RWPE1 (cell line): Measurements from ENCODE around the gene ST14.

Experiments
- CTCF ChIA-PET: fragments of 350-600 bp; sonication (Branson Sonifier 250); formaldehyde crosslinking; extraction: SDS; loops from one replicate; lab custom pipeline; 2021; lab: Yijun Ruan, JAX
- POLR2A ChIA-PET: fragments of 400-600 bp; formaldehyde crosslinking; extraction: SDS; loops from one replicate; lab custom pipeline; 2020; ENCODE audit warnings: antibody characterized with exemption; ENCODE audit not compliant: low non-redundant PET; lab: Yijun Ruan, JAX
- DNase-seq: peaks from one replicate; pipeline ENCODE4 v3.0.0; 2012; ENCODE audit warnings: low spot score
- H3K27ac ChIP-seq: fragments of 450-650 bp; 2 replicates; pipeline ENCODE4 v1.5.1; 2017
- TF ChIP-seq, protein P1 (sequence below): fragments of 450-650 bp; conservative IDR thresholded peaks from 2 replicates; pipeline ENCODE4 v1.5.1; 2017; ENCODE audit warnings: low read depth, mild to moderate bottlenecking

ST14 gene

DNA sequence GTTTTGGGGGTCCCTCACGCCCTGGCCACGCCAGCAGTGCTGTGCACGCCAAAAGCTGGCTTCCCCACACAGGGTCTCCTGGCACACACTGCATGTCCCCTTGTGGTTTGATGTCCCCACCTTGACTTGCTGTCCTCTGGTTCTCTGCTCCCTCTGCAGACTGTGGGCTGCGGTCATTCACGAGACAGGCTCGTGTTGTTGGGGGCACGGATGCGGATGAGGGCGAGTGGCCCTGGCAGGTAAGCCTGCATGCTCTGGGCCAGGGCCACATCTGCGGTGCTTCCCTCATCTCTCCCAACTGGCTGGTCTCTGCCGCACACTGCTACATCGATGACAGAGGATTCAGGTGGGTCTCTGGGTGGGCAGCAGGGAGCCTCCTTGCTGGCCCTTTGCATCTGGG lies 40.2 kb downstream of the ST14 start:
- DNase-seq: no peak
- no peak overlapping the region for H3K27ac ChIP-seq
- POLR2A ChIA-PET: no interaction called here
- CTCF ChIA-PET: interaction anchor here (1.5 kb wide), 1 partner anchor 13 kb away, joined by 4 read pairs; no protein-coding TSS in a partner anchor
- TF ChIP-seq, protein P1, sequence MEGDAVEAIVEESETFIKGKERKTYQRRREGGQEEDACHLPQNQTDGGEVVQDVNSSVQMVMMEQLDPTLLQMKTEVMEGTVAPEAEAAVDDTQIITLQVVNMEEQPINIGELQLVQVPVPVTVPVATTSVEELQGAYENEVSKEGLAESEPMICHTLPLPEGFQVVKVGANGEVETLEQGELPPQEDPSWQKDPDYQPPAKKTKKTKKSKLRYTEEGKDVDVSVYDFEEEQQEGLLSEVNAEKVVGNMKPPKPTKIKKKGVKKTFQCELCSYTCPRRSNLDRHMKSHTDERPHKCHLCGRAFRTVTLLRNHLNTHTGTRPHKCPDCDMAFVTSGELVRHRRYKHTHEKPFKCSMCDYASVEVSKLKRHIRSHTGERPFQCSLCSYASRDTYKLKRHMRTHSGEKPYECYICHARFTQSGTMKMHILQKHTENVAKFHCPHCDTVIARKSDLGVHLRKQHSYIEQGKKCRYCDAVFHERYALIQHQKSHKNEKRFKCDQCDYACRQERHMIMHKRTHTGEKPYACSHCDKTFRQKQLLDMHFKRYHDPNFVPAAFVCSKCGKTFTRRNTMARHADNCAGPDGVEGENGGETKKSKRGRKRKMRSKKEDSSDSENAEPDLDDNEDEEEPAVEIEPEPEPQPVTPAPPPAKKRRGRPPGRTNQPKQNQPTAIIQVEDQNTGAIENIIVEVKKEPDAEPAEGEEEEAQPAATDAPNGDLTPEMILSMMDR: no peak

DNA sequence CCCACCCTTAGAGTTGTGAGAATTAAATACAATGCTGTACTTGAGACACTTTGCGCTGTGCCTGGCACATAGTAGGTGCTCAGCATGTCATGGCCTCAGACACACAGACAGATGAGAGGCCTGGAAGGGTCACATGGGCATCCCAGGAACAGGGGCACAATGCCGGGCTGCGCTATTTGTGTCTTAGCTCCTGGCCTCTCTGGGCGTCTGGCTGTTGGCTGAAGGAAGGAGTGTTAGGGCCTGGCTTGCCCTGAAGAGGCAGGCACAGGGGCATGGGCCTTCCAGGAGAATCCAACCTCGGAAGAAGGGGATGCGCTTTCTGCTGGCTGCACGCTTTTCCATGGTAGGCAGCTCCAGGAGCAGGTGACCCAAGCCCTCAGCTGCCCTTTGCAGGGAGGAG lies 41.4 kb downstream of the ST14 start:
- DNase-seq: no peak
- CTCF ChIA-PET: interaction anchor here (2.7 kb wide), 1 partner anchor 12 kb away, joined by 8 read pairs; no protein-coding TSS in a partner anchor
- TF ChIP-seq, protein P1: no peak
- H3K27ac ChIP-seq: no peak overlapping the region
- POLR2A ChIA-PET: no interaction called here

DNA sequence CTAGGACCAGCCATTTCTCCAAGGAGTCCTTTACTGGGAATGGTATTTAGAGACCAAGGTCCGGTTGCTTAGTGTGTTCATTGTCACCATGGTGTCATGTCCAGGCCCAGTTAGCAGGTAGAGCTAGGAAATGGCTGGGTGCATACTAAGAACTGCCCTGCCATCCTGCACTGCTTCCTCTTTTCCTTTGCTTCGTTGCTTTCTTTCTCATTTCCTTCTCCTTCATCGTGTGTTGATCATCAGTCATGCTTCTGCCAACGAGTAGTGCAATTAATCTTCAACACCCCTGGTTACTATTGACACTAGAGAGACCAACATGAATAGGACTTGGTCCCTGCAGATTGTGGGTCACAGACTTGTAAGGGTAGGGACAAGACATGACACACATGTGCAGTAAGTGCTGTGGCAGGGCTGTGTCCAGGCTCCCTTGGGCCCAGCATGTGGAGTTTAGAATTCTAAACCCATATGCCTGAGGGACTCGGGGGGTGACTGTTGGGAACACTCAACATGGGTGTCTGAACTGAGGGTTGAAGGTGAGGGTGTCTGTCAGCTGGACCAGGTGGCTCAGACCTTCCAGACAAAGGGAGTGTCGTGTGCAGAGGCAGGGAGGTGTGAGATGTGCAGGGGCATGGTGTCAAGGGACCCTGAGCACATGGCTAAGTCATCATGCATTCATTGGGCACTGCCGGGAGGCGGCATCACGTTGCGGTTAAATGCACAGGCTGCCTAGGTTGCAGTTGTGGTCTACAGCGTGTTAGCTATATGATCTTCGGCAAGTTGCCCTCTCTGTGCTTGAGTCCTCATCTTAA lies 42.6 kb downstream of the ST14 start:
- DNase-seq: no peak
- ChIA-PET CTCF (interaction anchor here (2.7 kb wide), 1 partner anchor 11 kb away, joined by 8 read pairs; no protein-coding TSS in a partner anchor), POLR2A (no interaction called here)
- TF ChIP-seq, protein P1: no peak
- H3K27ac ChIP-seq: no peak overlapping the region

DNA sequence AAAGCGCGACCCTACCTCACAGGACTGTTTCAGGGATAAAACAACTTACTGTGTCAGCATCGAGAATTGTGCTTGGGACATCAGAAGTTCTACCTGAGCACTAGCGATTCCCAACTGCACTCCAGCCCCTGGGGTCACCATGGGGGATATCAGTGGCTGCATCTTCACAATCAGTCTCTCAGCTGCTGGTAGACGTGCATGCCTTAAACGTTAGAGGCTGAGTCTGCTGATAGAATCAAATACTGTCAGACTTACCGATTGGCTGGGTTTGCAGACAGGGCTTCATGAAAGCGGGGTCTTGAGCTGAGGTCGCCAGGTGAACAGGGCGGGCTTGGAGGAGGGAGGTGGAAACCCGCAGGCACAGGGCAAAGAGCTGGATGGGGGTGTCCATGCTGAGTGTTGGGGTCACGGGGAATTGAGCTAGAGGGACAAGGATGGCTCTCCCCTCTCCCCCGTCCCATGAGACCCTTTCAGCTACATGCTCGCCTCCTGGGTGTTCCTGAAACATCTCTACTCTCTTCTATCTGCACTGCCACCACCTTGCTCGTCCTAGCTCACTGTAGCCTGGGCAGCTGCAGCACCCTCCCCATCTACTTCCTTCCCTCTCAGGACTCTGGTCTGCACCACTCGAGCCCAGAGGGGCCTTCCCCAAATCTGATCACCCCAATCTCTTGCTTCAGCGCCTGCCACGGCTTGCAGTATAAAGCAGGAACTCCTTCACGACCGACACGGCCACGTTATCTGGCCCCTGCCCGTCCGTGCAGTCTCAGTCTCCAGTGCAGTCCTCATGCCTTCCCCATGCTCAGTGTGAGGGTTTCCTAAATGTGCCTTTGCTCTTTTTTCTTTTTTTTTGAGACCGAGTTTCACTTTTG lies 43.5 kb downstream of the ST14 start:
- POLR2A ChIA-PET: no interaction called here
- CTCF ChIA-PET: interaction anchor here (2.7 kb wide), 1 partner anchor 10 kb away, joined by 8 read pairs; no protein-coding TSS in a partner anchor
- H3K27ac ChIP-seq: no peak overlapping the region
- DNase-seq: no peak
- TF ChIP-seq, protein P1: no peak

DNA sequence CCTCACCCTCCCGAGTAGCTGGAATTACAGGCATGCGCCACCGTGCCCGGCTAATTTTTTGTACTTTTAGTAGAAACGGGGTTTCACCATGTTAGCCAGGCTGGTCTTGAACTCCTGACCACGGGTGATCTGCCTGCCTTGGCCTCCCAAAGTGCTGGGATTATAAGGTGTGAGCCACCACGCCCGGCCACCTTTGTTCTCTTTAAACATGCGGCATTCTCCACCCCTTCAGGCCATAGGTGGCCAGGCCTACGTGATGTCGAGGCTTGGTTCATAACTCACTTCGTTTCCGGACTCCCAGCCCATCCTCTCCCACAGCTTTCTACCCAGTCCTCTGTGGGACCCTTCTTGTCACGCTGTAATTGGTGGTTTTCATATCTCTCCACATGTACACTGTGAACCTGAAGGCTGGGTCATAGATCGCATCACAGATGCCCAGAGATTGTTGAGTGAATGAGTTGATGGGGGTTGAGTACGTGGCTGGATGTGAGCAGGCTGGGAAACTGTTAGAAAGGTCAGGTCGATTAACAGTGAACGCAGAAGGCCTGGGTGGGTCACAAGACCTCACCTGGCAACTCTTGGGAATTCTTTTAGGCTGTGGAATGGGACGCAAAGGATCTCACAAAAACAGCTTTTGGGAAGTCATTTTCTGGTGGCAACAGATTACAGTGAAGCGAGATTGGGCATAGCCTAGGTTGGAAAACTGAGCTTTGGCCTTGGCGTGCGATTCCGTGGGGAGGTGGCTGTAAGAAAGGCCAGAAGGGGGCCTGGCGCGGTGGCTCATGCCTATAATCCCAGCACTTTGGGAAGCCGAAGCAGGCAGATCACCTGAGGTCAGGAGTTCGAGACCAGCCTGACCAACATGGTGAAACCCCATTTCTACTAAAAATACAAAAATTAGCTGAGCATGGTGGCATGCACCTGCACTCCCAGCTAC lies 44.5 kb downstream of the ST14 start:
- POLR2A ChIA-PET: interaction anchor here (0.6 kb wide), 1 partner anchor 21 kb away, joined by 8 read pairs; no protein-coding TSS in a partner anchor
- CTCF ChIA-PET: no interaction called here
- no peak overlapping the region for H3K27ac ChIP-seq
- TF ChIP-seq, protein P1: no peak
- no peak for DNase-seq
